A549 (cell line): ENCODE results near the gene LIPH.
"Not testable (repeated sequence)": the region's sequence is repeated elsewhere in the genome, so short reads cannot be mapped to it uniquely, and the experiment has no call there.

Source experiments
- CEBPB ChIP-seq, 2 experiments: fragments of >200 bp in 1 of 2; sonication (Bioruptor Twin) in 1 of 2; formaldehyde crosslinking in 1 of 2; IDR thresholded peaks; 2 replicates each; pipeline ENCODE4 v1.6.1; 2012 to 2016
- CHD2 ChIP-seq: fragments of 150-350 bp; IDR thresholded peaks from 2 replicates; pipeline ENCODE4 v1.6.1; 2014; ENCODE audit warnings: low read length; ENCODE audit not compliant: partially characterized antibody
- CTCF ChIP-seq: fragments of >200 bp; sonication (Bioruptor Twin); formaldehyde crosslinking; IDR thresholded peaks from 3 replicates; pipeline ENCODE4 v1.5.1; 2016
- EP300 ChIP-seq, 2 experiments: fragments of >200 bp; sonication (Bioruptor Twin); formaldehyde crosslinking; IDR thresholded peaks; 2 replicates in 1 of 2; 3 replicates in 1 of 2; pipeline ENCODE4 v1.6.1; 2016 to 2017
- PBX3 ChIP-seq: IDR thresholded peaks from 2 replicates; pipeline ENCODE4 v1.6.1; 2012
- POLR2A ChIP-seq: IDR thresholded peaks from 2 replicates; pipeline ENCODE4 v1.6.1; 2012; ENCODE audit warnings: mild to moderate bottlenecking, low read length
- POLR2AphosphoS2 ChIP-seq: conservative IDR thresholded peaks from 2 replicates; pipeline ENCODE4 v1.6.1; 2012; ENCODE audit warnings: low read length, improper control_type of control experiment, inconsistent platforms
- SREBF2 ChIP-seq: fragments of 450-650 bp; IDR thresholded peaks from 2 replicates; pipeline ENCODE4 v1.6.1; 2014; ENCODE audit warnings: mild to moderate bottlenecking, moderate library complexity
- ZFP36 ChIP-seq: fragments of 450-650 bp; IDR thresholded peaks from 2 replicates; pipeline ENCODE4 v1.6.1; 2014; ENCODE audit warnings: borderline replicate concordance; ENCODE audit not compliant: partially characterized antibody

- not testable (repeated sequence) for TF ChIP-seq POLR2A; EP300 (IDR thresholded peaks at IDR 0.05); CTCF; CHD2; ZFP36; POLR2AphosphoS2; SREBF2; CEBPB (IDR thresholded peaks at IDR 0.05); PBX3
These were observed 4.3 kb upstream of the LIPH start for GRCh38 chr3:185556640-185557039.
